Cardiac fibroblast (primary cell): ENCODE data around the gene LYRM4.

Source experiments
- DNase-seq, 2 donors: peaks; one replicate each; pipeline versions ENCODE4 v3.0.0 to v3.0.0-alpha.2; 2010; ENCODE audit warnings: low read depth in 2 of 2
- H3K4me3 ChIP-seq, 2 donors: replicated peaks in 1 of 2; 1 replicate in 1 of 2; 2 replicates in 1 of 2; pipeline ENCODE4 v1.5.1; 2011; ENCODE audit warnings: low read depth in 2 of 2, low read length in 2 of 2, mild to moderate bottlenecking in 2 of 2, moderate library complexity in 1 of 2
- TF ChIP-seq, protein P1 (sequence below): IDR thresholded peaks from one replicate; pipeline ENCODE4 v1.5.1; 2011; ENCODE audit warnings: low read depth, mild to moderate bottlenecking, low read length, inconsistent platforms

The LYRM4 gene

DNA sequence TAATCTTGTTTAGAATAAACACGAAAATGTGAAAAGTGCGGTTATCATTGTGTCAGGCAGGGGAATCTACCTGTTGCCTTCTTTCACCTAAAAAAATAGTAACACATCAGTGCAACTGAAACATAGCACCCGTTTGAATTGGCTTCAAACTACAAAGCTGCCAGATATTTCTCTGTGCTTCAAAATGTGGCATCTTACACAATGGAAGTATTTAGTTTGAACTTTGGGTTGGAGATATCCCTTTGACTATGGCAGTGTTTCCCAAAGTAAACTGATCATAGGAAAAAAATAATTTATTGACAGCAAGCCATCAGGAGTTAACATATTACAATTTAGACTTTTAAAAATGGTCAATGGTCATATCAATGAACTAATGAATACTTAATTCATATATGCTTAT, 172.0 kb downstream of the LYRM4 start:
- DNase-seq, result no peak
- TF ChIP-seq, protein P1, sequence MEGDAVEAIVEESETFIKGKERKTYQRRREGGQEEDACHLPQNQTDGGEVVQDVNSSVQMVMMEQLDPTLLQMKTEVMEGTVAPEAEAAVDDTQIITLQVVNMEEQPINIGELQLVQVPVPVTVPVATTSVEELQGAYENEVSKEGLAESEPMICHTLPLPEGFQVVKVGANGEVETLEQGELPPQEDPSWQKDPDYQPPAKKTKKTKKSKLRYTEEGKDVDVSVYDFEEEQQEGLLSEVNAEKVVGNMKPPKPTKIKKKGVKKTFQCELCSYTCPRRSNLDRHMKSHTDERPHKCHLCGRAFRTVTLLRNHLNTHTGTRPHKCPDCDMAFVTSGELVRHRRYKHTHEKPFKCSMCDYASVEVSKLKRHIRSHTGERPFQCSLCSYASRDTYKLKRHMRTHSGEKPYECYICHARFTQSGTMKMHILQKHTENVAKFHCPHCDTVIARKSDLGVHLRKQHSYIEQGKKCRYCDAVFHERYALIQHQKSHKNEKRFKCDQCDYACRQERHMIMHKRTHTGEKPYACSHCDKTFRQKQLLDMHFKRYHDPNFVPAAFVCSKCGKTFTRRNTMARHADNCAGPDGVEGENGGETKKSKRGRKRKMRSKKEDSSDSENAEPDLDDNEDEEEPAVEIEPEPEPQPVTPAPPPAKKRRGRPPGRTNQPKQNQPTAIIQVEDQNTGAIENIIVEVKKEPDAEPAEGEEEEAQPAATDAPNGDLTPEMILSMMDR, result no peak
- H3K4me3 ChIP-seq, result no peak overlapping the region

DNA sequence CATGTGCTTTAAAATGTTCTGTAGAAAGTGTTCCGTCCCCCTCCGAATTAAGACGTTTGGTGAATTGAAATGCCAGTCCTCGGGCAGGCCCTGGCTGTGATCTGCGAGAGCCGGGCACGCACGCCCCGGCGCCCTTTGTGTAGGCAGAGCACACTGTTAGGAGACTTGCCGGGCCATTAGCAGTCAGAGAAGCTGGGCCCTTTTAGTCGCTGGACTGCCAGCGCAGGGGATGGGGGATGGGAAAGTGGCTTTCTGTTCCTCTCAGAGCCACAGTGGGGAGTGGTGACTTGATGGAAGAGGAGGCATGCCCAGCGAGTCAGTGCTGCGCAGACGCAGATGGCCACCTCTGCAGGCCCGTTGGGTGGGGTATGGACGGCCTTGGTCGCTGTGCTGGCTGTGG, 173.4 kb downstream of the LYRM4 start:
- DNase-seq, result no peak
- TF ChIP-seq, protein P1, result no peak
- H3K4me3 ChIP-seq, result no peak overlapping the region

DNA sequence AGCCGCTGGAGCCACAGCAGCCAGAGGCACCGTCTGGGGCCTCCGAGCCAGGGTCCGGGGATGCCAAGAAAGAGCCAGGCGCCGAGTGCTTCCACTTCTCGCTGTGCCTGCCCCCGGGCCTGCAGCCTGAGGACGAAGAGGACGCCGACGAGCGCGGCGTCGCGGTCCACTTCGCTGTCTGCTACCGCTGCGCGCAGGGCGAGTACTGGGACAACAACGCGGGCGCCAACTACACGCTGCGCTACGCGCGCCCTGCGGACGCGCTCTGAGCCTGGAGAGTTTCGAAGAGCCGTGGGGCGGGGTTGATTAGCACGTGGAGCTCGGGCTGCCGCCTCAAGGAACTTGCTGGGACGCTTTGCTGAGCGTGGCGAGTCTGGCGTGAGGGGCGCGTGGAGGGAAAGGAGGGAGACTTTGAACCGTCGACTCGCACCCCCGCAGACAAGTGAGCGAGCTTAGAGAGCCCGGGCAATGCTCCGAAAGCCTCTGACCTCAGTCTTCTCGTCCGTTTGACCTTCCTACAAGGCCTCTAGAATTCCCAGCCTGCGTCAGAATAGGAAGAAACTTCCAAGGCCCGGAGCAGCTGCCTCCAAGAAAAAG, 174.4 kb downstream of the LYRM4 start:
- peak overlapping the region; percentile 13 to 47 for H3K4me3 ChIP-seq
- no peak for DNase-seq
- TF ChIP-seq, protein P1, result no peak

DNA sequence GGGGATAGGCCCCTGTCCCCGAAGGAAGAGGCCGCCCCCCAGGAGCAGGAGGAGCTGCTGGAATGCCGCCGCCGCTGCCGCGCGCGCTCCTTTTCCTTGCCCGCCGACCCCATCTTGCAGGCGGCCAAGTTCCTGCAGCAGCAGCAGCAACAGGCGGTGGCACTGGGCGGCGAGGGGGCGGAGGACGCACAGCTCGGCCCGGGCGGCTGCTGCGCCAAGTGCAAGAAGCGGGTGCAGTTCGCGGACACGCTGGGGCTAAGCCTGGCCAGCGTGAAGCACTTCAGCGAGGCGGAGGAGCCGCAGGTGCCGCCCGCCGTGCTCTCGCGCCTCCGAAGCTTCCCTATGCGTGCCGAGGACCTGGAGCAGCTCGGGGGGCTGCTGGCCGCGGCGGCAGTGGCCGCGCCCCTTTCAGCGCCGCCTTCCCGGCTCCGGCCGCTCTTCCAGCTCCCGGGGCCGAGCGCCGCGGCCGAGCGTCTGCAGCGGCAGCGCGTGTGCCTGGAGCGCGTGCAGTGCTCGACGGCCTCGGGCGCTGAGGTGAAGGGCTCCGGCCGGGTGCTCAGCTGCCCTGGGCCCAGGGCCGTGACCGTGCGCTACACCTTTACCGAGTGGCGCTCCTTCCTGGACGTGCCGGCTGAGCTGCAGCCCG, 175.0 kb downstream of the LYRM4 start:
- peak overlapping the region; percentile 47 to 62 for H3K4me3 ChIP-seq
- peak; percentile 44 to 49 for DNase-seq
- TF ChIP-seq, protein P1, result no peak

DNA sequence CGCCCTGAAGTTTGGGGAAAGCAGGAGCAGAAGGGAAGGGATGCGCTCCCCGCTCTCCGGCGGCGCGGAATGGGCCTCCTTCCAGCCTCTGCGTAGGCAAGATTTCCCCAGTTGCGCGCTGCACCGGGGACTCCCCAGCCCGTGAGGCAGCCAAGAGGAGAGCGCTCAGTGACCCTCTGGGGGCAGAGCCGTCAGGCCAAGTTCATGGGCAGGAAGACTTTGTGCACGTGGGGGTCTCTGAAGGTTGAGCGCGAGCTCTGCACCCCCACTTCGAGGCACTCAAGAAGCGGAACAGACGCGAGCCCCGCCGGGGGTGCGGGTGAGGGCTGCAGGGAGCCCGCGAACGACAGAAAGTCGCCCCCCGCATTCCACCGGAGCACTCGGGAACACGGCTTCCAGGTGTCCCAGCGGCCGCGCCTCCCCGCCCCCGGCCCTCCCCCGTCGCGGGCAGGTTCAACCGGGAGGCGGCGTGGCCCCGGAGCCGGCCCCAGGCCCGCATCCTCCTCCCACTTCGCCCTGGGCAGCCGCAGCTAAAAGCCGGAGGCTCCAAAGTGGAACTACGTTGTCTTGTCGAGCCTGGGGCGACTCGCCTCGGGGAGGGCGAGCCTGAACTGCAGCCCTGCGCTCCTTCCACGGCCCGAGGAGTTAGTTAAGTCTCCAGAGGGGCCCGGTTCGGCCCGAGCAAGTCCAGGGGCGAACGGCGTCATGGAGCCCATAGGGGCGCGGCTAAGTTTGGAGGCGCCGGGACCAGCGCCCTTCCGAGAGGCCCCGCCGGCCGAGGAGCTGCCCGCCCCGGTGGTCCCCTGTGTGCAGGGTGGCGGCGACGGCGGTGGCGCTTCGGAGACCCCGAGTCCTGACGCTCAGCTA, 175.7 kb downstream of the LYRM4 start, which contains the start of gene PPP1R3G:
TSS of gene PPP1R3G (plus strand) at position 561 of the 867 bp plus-strand sequence. CDS start at position 706, 145 bp downstream.
- peak; percentile 64 to 75 for DNase-seq
- peak within 1 kb of the TSS; percentile 47 to 62 for H3K4me3 ChIP-seq
- TF ChIP-seq, protein P1, result no peak

DNA sequence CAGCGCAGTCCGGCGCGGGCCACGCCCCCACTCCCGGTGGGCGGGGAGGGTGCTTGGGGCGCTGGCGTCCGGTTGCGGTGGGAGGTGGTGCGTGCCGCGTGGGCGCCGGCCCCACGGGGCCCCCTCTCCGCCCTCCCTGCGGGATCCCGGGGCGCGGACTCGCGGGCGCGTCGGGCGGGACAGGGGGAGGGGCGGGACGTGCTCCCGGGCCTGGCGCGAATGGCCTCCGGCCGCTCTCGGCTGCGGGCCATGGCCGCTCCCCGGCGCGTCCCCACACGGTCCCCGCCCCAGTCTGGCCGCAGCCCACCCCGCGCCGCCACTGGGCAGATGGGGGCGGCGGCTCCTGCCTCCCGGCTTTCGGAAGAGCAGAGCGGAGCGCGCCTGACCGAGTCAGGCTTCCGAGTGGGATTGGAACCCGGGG, 176.4 kb downstream of the LYRM4 start:
- peak overlapping the region; percentile 47 to 62 for H3K4me3 ChIP-seq
- TF ChIP-seq, protein P1, result no peak
- DNase-seq, result no peak
